ENCODE data around the gene ITPKB.

ITPKB gene

GRCh38 chr1:226743259-226743658 lies 4.2 kb upstream of the ITPKB start:
- Histone ChIP-seq H3K9me3 (ENCODE audit: severe bottlenecking) (no peaks in the 10 kb centered on the region), H3K36me3 (no peaks in the 10 kb centered on the region), H3K4me3 (ENCODE audit: low read depth, low read length) (no peak overlapping the region), H3K27ac (no peak overlapping the region), H3K27me3 (ENCODE audit: insufficient read depth, low read depth, severe bottlenecking) (no peaks in the 10 kb centered on the region)
- no peak for TF ChIP-seq CTCF (IDR thresholded peaks at IDR 0.05; ENCODE audit: low read depth, low read length)
- no peak for DNase-seq

- Histone ChIP-seq H3K9me3 (ENCODE audit: severe bottlenecking) (no peaks in the 10 kb centered on the region), H3K36me3 (no peaks in the 10 kb centered on the region), H3K4me3 (ENCODE audit: low read depth, low read length) (no peak overlapping the region), H3K27ac (no peak overlapping the region), H3K27me3 (ENCODE audit: insufficient read depth, low read depth, severe bottlenecking) (no peaks in the 10 kb centered on the region)
- no peak for TF ChIP-seq CTCF (IDR thresholded peaks at IDR 0.05; ENCODE audit: low read depth, low read length)
- DNase-seq = no peak
These were observed 1.9 kb upstream of the ITPKB start for GRCh38 chr1:226741009-226741408.

- no peaks in the 10 kb centered on the region for H3K27me3 ChIP-seq (ENCODE audit: insufficient read depth, low read depth, severe bottlenecking)
- H3K27ac ChIP-seq = no peak overlapping the region
- no peak overlapping the region for H3K4me3 ChIP-seq (ENCODE audit: low read depth, low read length)
- no peaks in the 10 kb centered on the region for H3K36me3 ChIP-seq
- TF ChIP-seq CTCF (IDR thresholded peaks at IDR 0.05; ENCODE audit: low read depth, low read length) = no peak
- no peak for DNase-seq
- no peaks in the 10 kb centered on the region for H3K9me3 ChIP-seq (ENCODE audit: severe bottlenecking)
These were observed 599 bp upstream of the ITPKB start for GRCh38 chr1:226739696-226740065.

GRCh38 chr1:226738421-226738994 lies 574 bp downstream of the ITPKB start:
- TF ChIP-seq CTCF (IDR thresholded peaks at IDR 0.05; ENCODE audit: low read depth, low read length) = no peak
- Histone ChIP-seq H3K9me3 (ENCODE audit: severe bottlenecking) (no peaks in the 10 kb centered on the region), H3K27me3 (ENCODE audit: insufficient read depth, low read depth, severe bottlenecking) (no peaks in the 10 kb centered on the region), H3K4me3 (ENCODE audit: low read depth, low read length) (peak overlapping the region; percentile 58), H3K27ac (no peak overlapping the region), H3K36me3 (no peaks in the 10 kb centered on the region)
- DNase-seq = peak; percentile 20

- H3K27ac ChIP-seq = no peak overlapping the region
- H3K27me3 ChIP-seq (ENCODE audit: insufficient read depth, low read depth, severe bottlenecking) = no peaks in the 10 kb centered on the region
- TF ChIP-seq CTCF (IDR thresholded peaks at IDR 0.05; ENCODE audit: low read depth, low read length) = no peak
- DNase-seq = peak; percentile 16
- no peaks in the 10 kb centered on the region for H3K9me3 ChIP-seq (ENCODE audit: severe bottlenecking)
- no peaks in the 10 kb centered on the region for H3K36me3 ChIP-seq
- peak overlapping the region; percentile 58 for H3K4me3 ChIP-seq (ENCODE audit: low read depth, low read length)
These were observed 1.2 kb downstream of the ITPKB start for GRCh38 chr1:226737819-226738420.

All from WERI-Rb-1 (cell line).